DLD1 (cell line): ENCODE measurements around the gene MLF2.
"Not testable (repeated sequence)": the region's sequence is repeated elsewhere in the genome, so short reads cannot be mapped to it uniquely, and the experiment has no call there.

Experiments
- in situ Hi-C: cut with HindIII; loops from 2 replicates; pipeline ENCODE4 v1.10.0; 2017; ENCODE audit warnings: low sequenced_read_pairs

The MLF2 gene

GRCh38 chr12:6735448-6736191 lies 17.3 kb downstream of the MLF2 start:
- in situ Hi-C loops, result no loop called here

- in situ Hi-C loops, result no loop called here
Measured at GRCh38 chr12:6734506-6735387, 18.2 kb downstream of the MLF2 start.

GRCh38 chr12:6730169-6730568 lies 22.8 kb downstream of the MLF2 start:
- in situ Hi-C loops, result no loop called here

- in situ Hi-C loops, result no loop called here
Measured at GRCh38 chr12:6729186-6729585, 23.8 kb downstream of the MLF2 start.

GRCh38 chr12:6725350-6725749 lies 27.6 kb downstream of the MLF2 start:
- in situ Hi-C loops, result no loop called here

- in situ Hi-C loops, result no loop called here
Measured at GRCh38 chr12:6724409-6724797, 28.5 kb downstream of the MLF2 start.

GRCh38 chr12:6723607-6724408 lies 29.1 kb downstream of the MLF2 start, which contains the start of gene COPS7A:
COPS7A (plus strand) TSS chr12:6724046; CDS start chr12:6724657, 611 bp downstream.
- in situ Hi-C loops, result no loop called here

- in situ Hi-C loops, result no loop called here
Measured at GRCh38 chr12:6722863-6723262, 30.1 kb downstream of the MLF2 start.

- in situ Hi-C loops, result no loop called here
Measured at GRCh38 chr12:6716874-6717437, 36.0 kb downstream of the MLF2 start.

GRCh38 chr12:6716031-6716873 lies 36.7 kb downstream of the MLF2 start:
- in situ Hi-C loops, result not testable (repeated sequence)

GRCh38 chr12:6708960-6709394 lies 44.0 kb downstream of the MLF2 start:
- in situ Hi-C loops, result no loop called here

GRCh38 chr12:6708351-6708750 lies 44.6 kb downstream of the MLF2 start:
- in situ Hi-C loops, result not testable (repeated sequence)

GRCh38 chr12:6703631-6704030 lies 49.3 kb downstream of the MLF2 start:
- in situ Hi-C loops, result no loop called here

GRCh38 chr12:6701078-6701768 lies 51.7 kb downstream of the MLF2 start:
- in situ Hi-C loops, result no loop called here

GRCh38 chr12:6700646-6701051 lies 52.3 kb downstream of the MLF2 start, which contains the start of gene PIANP:
PIANP (minus strand) TSS chr12:6700815; CDS start chr12:6698061, 2,754 bp downstream.
- in situ Hi-C loops, result no loop called here

- in situ Hi-C loops, result no loop called here
Measured at GRCh38 chr12:6699989-6700645, 52.8 kb downstream of the MLF2 start.

GRCh38 chr12:6699259-6699988 lies 53.5 kb downstream of the MLF2 start:
- in situ Hi-C loops, result no loop called here
